WERI-Rb-1 (cell line): Measurements from ENCODE around the gene C3orf22.

ENCODE experiments used
- DNase-seq: peaks from one replicate; pipeline ENCODE4 v3.0.0-alpha.2; 2020
- H3K27ac ChIP-seq: fragments of 250-450 bp; sonication (Bioruptor Pico); 2 replicates; pipeline ENCODE4 v1.5.1; 2020; ENCODE audit warnings: mild to moderate bottlenecking, moderate library complexity
- H3K27me3 ChIP-seq: fragments of 250-450 bp; sonication (Bioruptor Pico); 2 replicates; pipeline ENCODE4 v1.5.1; 2021; ENCODE audit warnings: mild to moderate bottlenecking, low read depth, moderate library complexity; ENCODE audit not compliant: insufficient read depth, severe bottlenecking
- H3K36me3 ChIP-seq: fragments of 250-450 bp; sonication (Bioruptor Pico); 2 replicates; pipeline ENCODE4 v1.5.1; 2020; ENCODE audit warnings: mild to moderate bottlenecking, moderate library complexity
- H3K4me3 ChIP-seq: 2 replicates; pipeline ENCODE4 v1.5.1; 2011; ENCODE audit warnings: low read depth, mild to moderate bottlenecking, control low read depth, low read length
- H3K9me3 ChIP-seq: fragments of 250-450 bp; sonication (Bioruptor Pico); 2 replicates; pipeline ENCODE4 v1.5.1; 2021; ENCODE audit warnings: mild to moderate bottlenecking, moderate library complexity; ENCODE audit not compliant: severe bottlenecking
- CTCF ChIP-seq: IDR thresholded peaks from 2 replicates; pipeline ENCODE4 v1.5.1; 2011; ENCODE audit warnings: low read depth, mild to moderate bottlenecking, control low read depth, inconsistent platforms, low read length

The C3orf22 gene

GRCh38 chr3:126525091-126525852 is 33.5 kb downstream of the C3orf22 start:
- H3K9me3 ChIP-seq: no peaks in the 10 kb centered on the region
- no peak overlapping the region for H3K27ac ChIP-seq
- DNase-seq: no peak
- H3K4me3 ChIP-seq: no peak overlapping the region
- H3K27me3 ChIP-seq: peaks cover 4% of the 10 kb centered on the region
- H3K36me3 ChIP-seq: no peaks in the 10 kb centered on the region
- TF ChIP-seq CTCF: no peak

- Histone ChIP-seq H3K36me3 (no peaks in the 10 kb centered on the region), H3K4me3 (peak overlapping the region; percentile 48), H3K9me3 (no peaks in the 10 kb centered on the region), H3K27me3 (peaks cover 4% of the 10 kb centered on the region), H3K27ac (no peak overlapping the region)
- peak; percentile 48 for DNase-seq
- 0 out of 2 replicates have a peak, but pooled peaks have one; percentile 0 for TF ChIP-seq CTCF
Measured at GRCh38 chr3:126524429-126524988, 34.2 kb downstream of the C3orf22 start.

GRCh38 chr3:126523745-126524428 is 34.8 kb downstream of the C3orf22 start, which contains the start of gene CHST13:
TSS of gene CHST13 (plus strand) at chr3:126524155. CDS start at chr3:126524333, 178 bp downstream.
- Histone ChIP-seq H3K27ac (no peak within 1 kb of the TSS), H3K27me3 (peaks cover 4% of the 10 kb centered on the region), H3K4me3 (peak within 1 kb of the TSS; percentile 48), H3K9me3 (no peaks in the 10 kb centered on the region), H3K36me3 (no peaks in the 10 kb centered on the region)
- TF ChIP-seq CTCF: peak; percentile 16; the same call in 1 of the 2 replicates
- DNase-seq: peak; percentile 68

GRCh38 chr3:126522363-126522788 is 36.4 kb downstream of the C3orf22 start:
- Histone ChIP-seq H3K27ac (no peak overlapping the region), H3K36me3 (no peaks in the 10 kb centered on the region), H3K27me3 (peaks cover 4% of the 10 kb centered on the region), H3K9me3 (no peaks in the 10 kb centered on the region), H3K4me3 (no peak overlapping the region)
- peak; percentile 67 for DNase-seq
- TF ChIP-seq CTCF: peak; percentile 82

- TF ChIP-seq CTCF: no peak
- Histone ChIP-seq H3K4me3 (no peak overlapping the region), H3K27ac (no peak overlapping the region), H3K9me3 (no peaks in the 10 kb centered on the region), H3K36me3 (no peaks in the 10 kb centered on the region), H3K27me3 (peaks cover 4% of the 10 kb centered on the region)
- no peak for DNase-seq
Measured at GRCh38 chr3:126521122-126521891, 37.4 kb downstream of the C3orf22 start.
